PC-9 (cell line): ENCODE measurements around the gene KIZ. TPM values are rescaled to one million over a fixed set of nuclear protein-coding genes. Genes with fewer than 3 reads are reported as not detected.
A peak's percentile ranks its signal among the peaks of the same experiment; 100 is the strongest.

Experiments used
- BruUV-seq: library from RNA; stranded (reverse); fragments of 400-500 nt; replicated peaks from 2 replicates; lab custom pipeline; 2021; lab: Mats Ljungman, UMichigan
- CTCF ChIA-PET: fragments of 300-600 bp; sonication (Branson Sonifier 250); formaldehyde crosslinking; loops from one replicate; lab custom pipeline; 2022; ENCODE audit warnings: antibody characterized with exemption; lab: Charles Lee
- POLR2A ChIA-PET: fragments of 300-600 bp; sonication (Branson Sonifier 250); formaldehyde crosslinking; loops from one replicate; lab custom pipeline; 2022; ENCODE audit warnings: antibody characterized with exemption; ENCODE audit not compliant: unreplicated experiment; lab: Charles Lee
- DNase-seq, 2 experiments: peaks; one replicate each; pipeline versions ENCODE4 v3.0.0 to v3.0.0-alpha.2; 2015 to 2022; ENCODE audit warnings: mixed read lengths in 1 of 2
- H2AFZ ChIP-seq: fragments of 200-600 bp; sonication (generic); 2 replicates; pipeline ENCODE4 v1.8.1; 2017; ENCODE audit warnings: antibody characterized with exemption
- H3F3A ChIP-seq: fragments of 200-600 bp; sonication (generic); 2 replicates; pipeline ENCODE4 v1.8.1; 2017; ENCODE audit warnings: antibody characterized with exemption, mild to moderate bottlenecking, low read depth; ENCODE audit not compliant: insufficient read depth
- H3K27ac ChIP-seq: fragments of 200-600 bp; sonication (generic); 2 replicates; pipeline ENCODE4 v1.6.1; 2016; ENCODE audit warnings: mixed run types
- H3K27me3 ChIP-seq: fragments of 200-600 bp; sonication (generic); 2 replicates; pipeline ENCODE4 v1.6.1; 2016; ENCODE audit warnings: low read depth, mixed run types; ENCODE audit not compliant: insufficient read depth
- H3K36me3 ChIP-seq: fragments of 200-600 bp; sonication (generic); 2 replicates; pipeline ENCODE4 v1.6.1; 2016; ENCODE audit warnings: low read depth, mixed run types
- H3K4me1 ChIP-seq: fragments of 200-600 bp; sonication (generic); replicated peaks from 2 replicates; pipeline ENCODE4 v1.6.1; 2016; ENCODE audit warnings: mixed run types; ENCODE audit not compliant: insufficient read depth
- H3K4me2 ChIP-seq: fragments of 200-600 bp; sonication (generic); 2 replicates; pipeline ENCODE4 v1.6.1; 2017; ENCODE audit warnings: mixed run types
- H3K4me3 ChIP-seq: fragments of 200-600 bp; sonication (generic); 2 replicates; pipeline ENCODE4 v1.6.1; 2016; ENCODE audit warnings: mixed run types
- H3K79me2 ChIP-seq: fragments of 200-600 bp; sonication (generic); 2 replicates; pipeline ENCODE4 v1.6.1; 2017; ENCODE audit warnings: low read depth, mixed run types
- H3K9me2 ChIP-seq: fragments of 200-600 bp; sonication (generic); 2 replicates; pipeline ENCODE4 v1.8.1; 2017; ENCODE audit warnings: mild to moderate bottlenecking; ENCODE audit not compliant: insufficient read depth
- H3K9me3 ChIP-seq: fragments of 200-600 bp; sonication (generic); 2 replicates; pipeline ENCODE4 v1.8.1; 2016; ENCODE audit warnings: low read depth; ENCODE audit not compliant: insufficient read depth
- H4K20me1 ChIP-seq: fragments of 200-600 bp; sonication (generic); 2 replicates; pipeline ENCODE4 v1.8.1; 2017; ENCODE audit not compliant: insufficient read depth
- CTCF ChIP-seq: fragments of 200-600 bp; sonication (generic); conservative IDR thresholded peaks from 2 replicates; pipeline ENCODE4 v1.6.1; 2017; ENCODE audit warnings: mixed run types, antibody characterized with exemption, mild to moderate bottlenecking, moderate library complexity
- EZH2 ChIP-seq: fragments of 200-600 bp; sonication (generic); IDR thresholded peaks from 2 replicates; pipeline ENCODE4 v1.8.0; 2017; ENCODE audit warnings: antibody characterized with exemption, low read depth
- intact Hi-C: fragments of 100-400 bp; cut with micrococcal nuclease; formaldehyde crosslinking; loops from one replicate; pipeline ENCODE4 v1.10.0; 2022; ENCODE audit not compliant: unreplicated experiment
- total RNA-seq: library from RNA; stranded (reverse); gene quantifications from 2 replicates; pipeline ENCODE4 v1.2.3, GENCODE V29; 2021

The KIZ gene
- total RNA-seq, 1 experiment from 2014 or later = 21.5 TPM

- H4K20me1 ChIP-seq = no peaks in the 10 kb centered on the region
- no peaks in the 10 kb centered on the region for H3K27me3 ChIP-seq
- H2AFZ ChIP-seq = no peak overlapping the region
- H3K9me2 ChIP-seq = no peaks in the 10 kb centered on the region
- 0 out of 2 replicates have a peak, but pooled peaks cover 5% of the 10 kb centered on the region for H3K9me3 ChIP-seq
- H3K79me2 ChIP-seq = no peaks in the 10 kb centered on the region
- H3K27ac ChIP-seq = no peak overlapping the region
- POLR2A ChIA-PET = no interaction called here
- no peak overlapping the region for H3K4me3 ChIP-seq
- no peaks in the 10 kb centered on the region for H3K36me3 ChIP-seq
- intact Hi-C loops = no loop called here
- H3F3A ChIP-seq = no peaks in the 10 kb centered on the region
- no TSS peak for BruUV-seq
- TF ChIP-seq EZH2 = no peak
- no peak for TF ChIP-seq CTCF
- H3K4me2 ChIP-seq = no peak overlapping the region
- CTCF ChIA-PET = no interaction called here
- no peaks in the 10 kb centered on the region; the same call in 1 of the 2 replicates for H3K4me1 ChIP-seq
- DNase-seq = no peak
These were observed 33.9 kb downstream of the KIZ start for GRCh38 chr20:21159658-21160380.

- ChIA-PET POLR2A (no interaction called here), CTCF (no interaction called here)
- H3K4me1 ChIP-seq = no peaks in the 10 kb centered on the region
- intact Hi-C loops = no loop called here
- no peak overlapping the region for H3K4me2 ChIP-seq
- TF ChIP-seq EZH2 = no peak
- no peak for TF ChIP-seq CTCF
- H2AFZ ChIP-seq = no peak overlapping the region
- no peaks in the 10 kb centered on the region for H3K27me3 ChIP-seq
- H3F3A ChIP-seq = no peaks in the 10 kb centered on the region
- H3K36me3 ChIP-seq = no peaks in the 10 kb centered on the region
- no peaks in the 10 kb centered on the region for H4K20me1 ChIP-seq
- no peak for DNase-seq
- no peaks in the 10 kb centered on the region for H3K79me2 ChIP-seq
- no peaks in the 10 kb centered on the region for H3K9me2 ChIP-seq
- no peak overlapping the region for H3K27ac ChIP-seq
- no peak overlapping the region for H3K4me3 ChIP-seq
- H3K9me3 ChIP-seq = no peaks in the 10 kb centered on the region
- no TSS peak for BruUV-seq
These were observed 36.0 kb downstream of the KIZ start for GRCh38 chr20:21161926-21162325.

DNA sequence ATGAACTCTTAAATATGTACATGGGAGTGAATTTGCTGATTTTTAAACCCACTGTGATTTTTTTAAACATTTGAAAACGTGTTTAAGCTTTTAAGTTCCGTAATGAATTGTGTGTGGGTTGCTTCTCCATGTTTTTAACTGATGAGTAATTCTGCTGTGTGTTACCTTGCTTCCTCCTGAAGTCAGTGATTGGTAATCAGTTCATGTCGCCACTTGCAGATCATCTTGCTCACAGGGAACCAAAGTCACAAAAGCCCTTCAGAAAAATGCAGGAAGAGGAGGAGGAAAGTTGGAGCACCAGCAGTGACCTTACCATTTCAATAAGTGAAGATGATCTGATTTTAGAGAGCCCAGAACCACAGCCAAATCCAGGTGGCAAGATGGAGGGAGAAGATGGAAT is 36.7 kb downstream of the KIZ start:
- Histone ChIP-seq H3K36me3 (no peaks in the 10 kb centered on the region), H2AFZ (no peak overlapping the region), H3K79me2 (no peaks in the 10 kb centered on the region), H3K27ac (no peak overlapping the region), H3K27me3 (no peaks in the 10 kb centered on the region), H3K4me3 (no peak overlapping the region), H3K9me2 (no peaks in the 10 kb centered on the region), H3K4me2 (no peak overlapping the region), H3K9me3 (no peaks in the 10 kb centered on the region), H4K20me1 (no peaks in the 10 kb centered on the region), H3K4me1 (no peaks in the 10 kb centered on the region), H3F3A (no peaks in the 10 kb centered on the region)
- no peak for DNase-seq
- TF ChIP-seq EZH2 (no peak), CTCF (no peak)
- ChIA-PET CTCF (no interaction called here), POLR2A (no interaction called here)
- intact Hi-C loops = no loop called here
- BruUV-seq = TSS peak; percentile 12
